IMR-90 (cell line): ENCODE data around the gene IGFBP3. TPM values are rescaled to one million over a fixed set of nuclear protein-coding genes. Genes with fewer than 3 reads are reported as not detected.

Experiments used
- ATAC-seq: fragments of 200-7000 bp; cut with Tn5 transposase; 2 replicates; pipeline ENCODE4 v1.9.1; 2020; ENCODE audit warnings: low read depth, mild to moderate bottlenecking, moderate library complexity
- BruUV-seq: library from RNA; stranded (reverse); fragments of 400-500 nt; replicated peaks from 2 replicates; lab custom pipeline; 2021; lab: Mats Ljungman, UMichigan
- CTCF ChIA-PET: fragments of 300-600 bp; formaldehyde crosslinking; extraction: SDS; loops from one replicate; lab custom pipeline; 2021; ENCODE audit warnings: antibody characterized with exemption; lab: Yijun Ruan, JAX
- POLR2A ChIA-PET: fragments of 300-600 bp; sonication (Branson Sonifier 250); formaldehyde crosslinking; loops from one replicate; lab custom pipeline; 2022; ENCODE audit warnings: antibody characterized with exemption; ENCODE audit not compliant: unreplicated experiment; lab: Charles Lee
- DNase-seq: peaks from one replicate; pipeline ENCODE4 v3.0.0; 2013
- H2AFZ ChIP-seq: replicated peaks from 2 replicates; pipeline ENCODE3; 2013; ENCODE audit warnings: low read length, mild to moderate bottlenecking; ENCODE audit not compliant: poor library complexity
- H2AK5ac ChIP-seq: 2 replicates; pipeline ENCODE4 v1.6.1; 2013; ENCODE audit warnings: low read depth, low read length, inconsistent platforms
- H2AK9ac ChIP-seq: replicated peaks from 2 replicates; pipeline ENCODE3; 2013; ENCODE audit warnings: mild to moderate bottlenecking, low read depth, low read length, moderate library complexity; ENCODE audit not compliant: poor library complexity
- H2BK120ac ChIP-seq: 2 replicates; pipeline ENCODE4 v1.6.1; 2013; ENCODE audit warnings: low read depth, low read length, inconsistent platforms
- H2BK15ac ChIP-seq: 3 replicates; pipeline ENCODE4 v1.6.1; 2013; ENCODE audit warnings: low read depth, low read length, inconsistent platforms
- H2BK20ac ChIP-seq: 2 replicates; pipeline ENCODE4 v1.6.1; 2013; ENCODE audit warnings: low read depth, mild to moderate bottlenecking, inconsistent platforms, low read length, moderate library complexity
- H2BK5ac ChIP-seq: 2 replicates; pipeline ENCODE4 v1.6.1; 2013; ENCODE audit warnings: mild to moderate bottlenecking, low read depth, low read length, inconsistent platforms; ENCODE audit not compliant: poor library complexity, severe bottlenecking
- H3K14ac ChIP-seq: replicated peaks from 2 replicates; pipeline ENCODE4 v1.6.1; 2013; ENCODE audit warnings: low read depth, low read length, inconsistent platforms
- H3K18ac ChIP-seq: 2 replicates; pipeline ENCODE4 v1.6.1; 2013; ENCODE audit warnings: low read depth, low read length, control low read depth
- H3K23ac ChIP-seq: 2 replicates; pipeline ENCODE4 v1.6.1; 2013; ENCODE audit warnings: low read depth, low read length, inconsistent platforms
- H3K27ac ChIP-seq: 2 replicates; pipeline ENCODE4 v1.5.1; 2013; ENCODE audit warnings: mild to moderate bottlenecking, control low read depth, low read length; ENCODE audit not compliant: insufficient read depth
- H3K27me3 ChIP-seq: 2 replicates; pipeline ENCODE4 v1.6.1; 2013; ENCODE audit warnings: low read length; ENCODE audit not compliant: control insufficient read depth, insufficient read depth
- H3K36me3 ChIP-seq: 2 replicates; pipeline ENCODE4 v1.6.1; 2013; ENCODE audit warnings: low read length, mixed read lengths; ENCODE audit not compliant: control insufficient read depth, insufficient read depth
- H3K4ac ChIP-seq: 2 replicates; pipeline ENCODE4 v1.6.1; 2013; ENCODE audit warnings: low read depth, low read length, inconsistent platforms
- H3K4me1 ChIP-seq: 2 replicates; pipeline ENCODE4 v1.6.1; 2013; ENCODE audit warnings: low read length, mixed read lengths; ENCODE audit not compliant: control insufficient read depth, insufficient read depth
- H3K4me2 ChIP-seq: 2 replicates; pipeline ENCODE4 v1.6.1; 2013; ENCODE audit warnings: low read depth, mild to moderate bottlenecking, control low read depth, low read length, moderate library complexity
- H3K4me3 ChIP-seq: 2 replicates; pipeline ENCODE4 v1.5.1; 2013; ENCODE audit warnings: low read depth, mild to moderate bottlenecking, control low read depth, low read length, moderate library complexity; ENCODE audit not compliant: insufficient read depth
- H3K56ac ChIP-seq: 2 replicates; pipeline ENCODE4 v1.6.1; 2013; ENCODE audit warnings: low read length, inconsistent platforms; ENCODE audit not compliant: insufficient read depth; ENCODE audit errors: extremely low read depth
- H3K79me1 ChIP-seq, 2 experiments: 2 replicates each; pipeline ENCODE4 v1.6.1; 2013; ENCODE audit warnings: low read length in 2 of 2, inconsistent platforms in 1 of 2, low read depth in 1 of 2
- H3K9ac ChIP-seq: 2 replicates; pipeline ENCODE4 v1.6.1; 2013; ENCODE audit warnings: low read depth, low read length, control low read depth
- H3K9me1 ChIP-seq: 2 replicates; pipeline ENCODE4 v1.6.1; 2013; ENCODE audit warnings: low read length, inconsistent platforms; ENCODE audit not compliant: insufficient read depth
- H3K9me3 ChIP-seq: 2 replicates; pipeline ENCODE4 v1.6.1; 2013; ENCODE audit warnings: low read length; ENCODE audit not compliant: control insufficient read depth, insufficient read depth
- H4K20me1 ChIP-seq: 2 replicates; pipeline ENCODE4 v1.6.1; 2013; ENCODE audit warnings: low read length, inconsistent platforms; ENCODE audit not compliant: insufficient read depth
- H4K5ac ChIP-seq: 2 replicates; pipeline ENCODE4 v1.6.1; 2013; ENCODE audit warnings: mild to moderate bottlenecking, low read depth, low read length, control low read depth
- H4K8ac ChIP-seq, 2 experiments: 2 replicates each; pipeline ENCODE4 v1.6.1; 2013; ENCODE audit warnings: low read depth in 2 of 2, low read length in 2 of 2, control low read depth in 1 of 2, inconsistent platforms in 1 of 2
- H4K91ac ChIP-seq: 2 replicates; pipeline ENCODE4 v1.6.1; 2013; ENCODE audit warnings: low read depth, low read length, inconsistent platforms; ENCODE audit not compliant: insufficient read depth
- CEBPB ChIP-seq: IDR thresholded peaks from 2 replicates; pipeline ENCODE4 v1.6.1; 2012; ENCODE audit warnings: low read depth, low read length, improper control_type of control experiment
- CHD1 ChIP-seq: IDR thresholded peaks from 2 replicates; pipeline ENCODE4 v1.6.1; 2012; ENCODE audit warnings: low read depth, low read length, improper control_type of control experiment
- WGBS, 2 experiments: methylation state at CpG; one replicate each; pipeline versions ENCODE4 v1.1.5 to v1.1.7; 2013; ENCODE audit warnings: missing lambda C conversion rate in 2 of 2; ENCODE audit not compliant: insufficient read length in 1 of 2; ENCODE audit errors: extremely low coverage in 2 of 2; 5-methylcytosine and 5-hydroxymethylcytosine counted together
- dilution Hi-C: fragments of 300-500 bp; cut with HindIII; formaldehyde crosslinking; loops from one replicate; pipeline ENCODE4 v1.14.3; 2018; ENCODE audit warnings: low sequenced_read_pairs; ENCODE audit not compliant: unreplicated experiment
- in situ Hi-C: fragments of 300-500 bp; cut with MboI; formaldehyde crosslinking; loops from 3 replicates; pipeline ENCODE4 v1.14.3; 2019; ENCODE audit warnings: low sequenced_read_pairs, inconsistent platforms, mixed read lengths
- intact Hi-C: fragments of 100-400 bp; cut with micrococcal nuclease; formaldehyde crosslinking; loops from 2 replicates; pipeline ENCODE4 v1.10.0; 2022
- polyA plus RNA-seq, 3 experiments: library from polyadenylated mRNA; depleted of rRNA; stranded (reverse); fragments of >200 nt; gene quantifications; 2 replicates each; pipeline ENCODE4 v1.2.3, GENCODE V29; 2012; ENCODE audit warnings: low replicate concordance in 1 of 3
- total RNA-seq: library from RNA; depleted of rRNA; stranded (reverse); fragments of >200 nt; gene quantifications from 2 replicates; pipeline ENCODE4 v1.2.3, GENCODE V29; 2012

Gene IGFBP3
- total and polyA plus RNA-seq, 2 of the 4 experiments (the other 2 are of a cell fraction): 272 to 601 TPM

GRCh38 chr7:45915606-45916005 is 5.5 kb downstream of the IGFBP3 start:
- BruUV-seq: no TSS peak
- dilution Hi-C loops: no loop called here

More at GRCh38 chr7:45915606-45916005, 5.5 kb downstream of the IGFBP3 start:
- no peak overlapping the region for H2AK9ac ChIP-seq
- H3K14ac ChIP-seq: no peak overlapping the region
- H3K4me1 ChIP-seq: peaks cover 7% of the 10 kb centered on the region
- ChIA-PET CTCF (interaction anchor here (0.8 kb wide), 1 partner anchor 17 kb away, joined by 3 read pairs; no protein-coding TSS in a partner anchor), POLR2A (no interaction called here)
- peaks cover 14% of the 10 kb centered on the region for H3K9me1 ChIP-seq
- no peaks in the 10 kb centered on the region for H3K27me3 ChIP-seq
- H3K4me2 ChIP-seq: no peak overlapping the region
- H3K4me3 ChIP-seq: no peak overlapping the region
- intact Hi-C loops (no loop called here), in situ Hi-C loops (loop anchor here (5.0 to 25.0 kb wide), 2 partner anchors 1022 to 1267 kb away; no protein-coding TSS in a partner anchor)
- H4K8ac ChIP-seq: no peak overlapping the region
- no peak overlapping the region for H2AFZ ChIP-seq
- no peak overlapping the region for H2BK20ac ChIP-seq
- H2BK5ac ChIP-seq: no peak overlapping the region
- H3K79me1 ChIP-seq: peaks cover 12 to 23% of the 10 kb centered on the region in 2 experiments; a peak in 3 of 4 replicates
- H3K18ac ChIP-seq: no peak overlapping the region
- H4K5ac ChIP-seq: no peak overlapping the region
- peaks cover 36% of the 10 kb centered on the region for H3K36me3 ChIP-seq
- TF ChIP-seq CHD1 (no peak), CEBPB (peak; percentile 81)
- no peak overlapping the region for H4K91ac ChIP-seq
- no peak overlapping the region for H3K56ac ChIP-seq
- H2BK15ac ChIP-seq: no peak overlapping the region
- peaks cover 28% of the 10 kb centered on the region for H4K20me1 ChIP-seq
- H2BK120ac ChIP-seq: no peak overlapping the region
- no peak overlapping the region for H3K4ac ChIP-seq
- no CpG with 5 or more reads among the region's 3 CpGs for WGBS, 2 experiments
- no peaks in the 10 kb centered on the region for H3K9me3 ChIP-seq
- H3K27ac ChIP-seq: no peak overlapping the region
- DNase-seq (peak; percentile 51), ATAC-seq (no peak)
- no peak overlapping the region for H2AK5ac ChIP-seq
- H3K23ac ChIP-seq: no peak overlapping the region
- H3K9ac ChIP-seq: no peak overlapping the region
